Cardiac muscle cell (in vitro differentiated cells and primary cell): Measurements from ENCODE around the gene ARHGEF17. TPM values are rescaled to one million over a fixed set of nuclear protein-coding genes. Genes with fewer than 3 reads are reported as not detected.

ENCODE experiments used
- DNase-seq, 2 donors: peaks; one replicate each; pipeline versions ENCODE4 v3.0.0 to v3.0.0-alpha.2; 2010 to 2017; ENCODE audit warnings: low read depth in 1 of 2, low spot score in 1 of 2
- H3K27ac ChIP-seq: fragments of 200-600 bp; sonication (generic); 2 replicates; pipeline ENCODE4 v1.5.1; 2016
- H3K27me3 ChIP-seq: fragments of 200-600 bp; sonication (generic); 2 replicates; pipeline ENCODE4 v1.6.0; 2016; ENCODE audit warnings: control low read depth
- H3K36me3 ChIP-seq: fragments of 200-600 bp; sonication (generic); 2 replicates; pipeline ENCODE4 v1.5.1; 2016; ENCODE audit warnings: control low read depth
- H3K4me1 ChIP-seq: fragments of 200-600 bp; sonication (generic); 2 replicates; pipeline ENCODE4 v1.8.1; 2017; ENCODE audit warnings: low read depth, mild to moderate bottlenecking, mixed run types
- H3K4me3 ChIP-seq: fragments of 200-600 bp; sonication (generic); 2 replicates; pipeline ENCODE4 v1.5.1; 2016; ENCODE audit warnings: mild to moderate bottlenecking
- H3K9me3 ChIP-seq: fragments of 200-600 bp; sonication (generic); 2 replicates; pipeline ENCODE4 v1.5.1; 2017; ENCODE audit warnings: low read depth, mild to moderate bottlenecking, control low read depth
- CTCF ChIP-seq: IDR thresholded peaks from 2 replicates; pipeline ENCODE4 v1.5.1; 2012; ENCODE audit warnings: low read depth, mild to moderate bottlenecking, low read length
- polyA plus RNA-seq: library from polyadenylated mRNA; unstranded; fragments of >200 nt; fragmentation: Nextera tagmentation; extraction: Ambion mirVana; gene quantifications from 2 replicates; pipeline ENCODE4 v1.2.1, GENCODE V29; 2016
- total RNA-seq: library from RNA; depleted of rRNA; stranded (reverse); fragments of >200 nt; gene quantifications from 2 replicates; pipeline ENCODE4 v1.2.3, GENCODE V29; 2016

Gene ARHGEF17
- total and polyA plus RNA-seq, 2 experiments from 2014 or later = 26.5 to 60.3 TPM

- TF ChIP-seq CTCF = no peak
- H3K9me3 ChIP-seq = no peaks in the 10 kb centered on the region
- no peak for DNase-seq
- H3K27me3 ChIP-seq = no peaks in the 10 kb centered on the region
- no peak overlapping the region for H3K4me3 ChIP-seq
- H3K36me3 ChIP-seq = no peaks in the 10 kb centered on the region
- no peak overlapping the region for H3K27ac ChIP-seq
- H3K4me1 ChIP-seq = peaks cover 21% of the 10 kb centered on the region
Observed at GRCh38 chr11:73389916-73390315, 81.8 kb downstream of the ARHGEF17 start.

- Histone ChIP-seq H3K36me3 (no peaks in the 10 kb centered on the region), H3K27ac (no peak overlapping the region), H3K9me3 (no peaks in the 10 kb centered on the region), H3K27me3 (no peaks in the 10 kb centered on the region), H3K4me1 (peaks cover 18% of the 10 kb centered on the region), H3K4me3 (no peak overlapping the region)
- no peak for DNase-seq
- TF ChIP-seq CTCF = no peak
Observed at GRCh38 chr11:73390601-73391565, 82.8 kb downstream of the ARHGEF17 start.

GRCh38 chr11:73391665-73392064 is 83.6 kb downstream of the ARHGEF17 start:
- Histone ChIP-seq H3K4me3 (no peak overlapping the region), H3K4me1 (peaks cover 11% of the 10 kb centered on the region), H3K27ac (no peak overlapping the region), H3K27me3 (no peaks in the 10 kb centered on the region), H3K36me3 (no peaks in the 10 kb centered on the region), H3K9me3 (no peaks in the 10 kb centered on the region)
- no peak for DNase-seq
- no peak for TF ChIP-seq CTCF

- Histone ChIP-seq H3K4me3 (no peak overlapping the region), H3K27me3 (no peaks in the 10 kb centered on the region), H3K4me1 (peaks cover 8% of the 10 kb centered on the region), H3K36me3 (no peaks in the 10 kb centered on the region), H3K9me3 (no peaks in the 10 kb centered on the region), H3K27ac (no peak overlapping the region)
- DNase-seq = no peak
- no peak for TF ChIP-seq CTCF
Observed at GRCh38 chr11:73392108-73393010, 84.3 kb downstream of the ARHGEF17 start.

GRCh38 chr11:73393011-73393380 is 84.9 kb downstream of the ARHGEF17 start:
- no peak overlapping the region for H3K27ac ChIP-seq
- H3K36me3 ChIP-seq = no peaks in the 10 kb centered on the region
- peaks cover 2% of the 10 kb centered on the region for H3K4me1 ChIP-seq
- H3K4me3 ChIP-seq = no peak overlapping the region
- H3K27me3 ChIP-seq = no peaks in the 10 kb centered on the region
- no peak for TF ChIP-seq CTCF
- DNase-seq = no peak
- H3K9me3 ChIP-seq = no peaks in the 10 kb centered on the region
